Activated CD4-positive, alpha-beta T cell treated with anti-CD3 and anti-CD28 coated beads for 24 hours (primary cell): Measurements from ENCODE around the gene CETP.
"Not testable (repeated sequence)": the region's sequence is repeated elsewhere in the genome, so short reads cannot be mapped to it uniquely, and the experiment has no call there.

Source experiments
- DNase-seq, 2 donors: peaks; one replicate each; pipeline ENCODE4 v3.0.0-alpha.2; 2020; ENCODE audit warnings: low read depth in 2 of 2

CETP gene

DNA sequence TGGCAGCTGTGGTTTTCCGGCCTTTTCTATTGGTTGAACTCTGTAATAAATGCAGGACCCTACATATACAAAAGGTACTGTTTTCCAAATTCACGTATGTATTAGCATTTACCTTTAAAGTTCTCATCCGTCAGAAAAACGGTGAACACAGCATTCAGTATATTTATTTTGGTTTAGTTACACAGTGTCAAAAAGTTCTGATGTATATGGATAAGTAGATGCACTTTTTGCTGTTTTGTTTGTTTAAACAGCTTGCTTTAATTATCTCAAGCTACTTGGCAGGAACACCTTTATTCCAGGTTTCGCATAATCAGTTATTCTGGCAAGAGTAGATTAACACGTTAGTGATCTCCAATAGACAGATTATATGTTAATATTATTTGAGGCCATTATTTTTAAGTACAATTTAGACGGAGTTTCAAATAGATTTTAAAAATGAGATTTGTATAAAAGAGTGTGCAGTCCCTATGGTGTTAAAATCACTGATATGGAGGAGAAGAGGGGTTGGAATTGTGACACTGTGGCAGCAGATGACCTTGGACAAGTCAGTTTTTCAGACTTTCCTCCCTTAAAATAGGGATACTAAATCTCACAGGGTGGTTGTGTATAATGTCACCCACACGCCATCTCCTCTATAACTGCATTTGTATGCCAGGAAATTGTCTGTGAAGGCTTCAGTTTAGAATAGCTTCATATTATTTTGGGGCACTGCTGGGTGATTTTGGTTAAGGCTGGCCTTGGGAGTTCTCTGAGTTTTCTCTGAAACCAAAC lies 27.7 kb upstream of the CETP start:
- no peak for DNase-seq

DNA sequence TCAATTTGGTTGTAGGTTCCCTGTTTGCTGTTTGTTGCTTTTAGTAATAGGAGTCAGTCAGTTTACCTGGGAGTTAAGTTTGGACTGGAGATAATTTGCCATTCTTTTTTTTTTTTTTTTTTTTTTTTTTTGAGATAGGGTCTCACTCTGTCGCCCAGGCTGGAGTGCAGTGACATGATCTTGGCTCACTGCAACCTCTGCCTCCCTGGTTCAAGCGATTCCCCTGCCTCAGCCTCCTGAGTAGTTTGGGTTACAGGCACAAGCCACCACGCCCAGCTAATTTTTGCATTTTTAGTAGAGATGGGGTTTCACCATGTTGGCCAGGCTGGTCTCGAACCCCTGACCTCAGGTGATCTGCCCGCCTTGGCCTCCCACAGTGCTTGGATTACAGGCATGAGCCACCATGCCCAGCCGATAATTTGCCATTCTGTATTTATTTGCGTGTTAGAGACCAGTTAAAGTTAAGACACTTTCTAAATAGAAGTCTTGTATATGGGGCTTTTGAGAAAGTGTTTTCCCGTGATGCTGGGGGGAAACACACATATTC lies 27.1 kb upstream of the CETP start:
- not testable (repeated sequence) for DNase-seq

DNA sequence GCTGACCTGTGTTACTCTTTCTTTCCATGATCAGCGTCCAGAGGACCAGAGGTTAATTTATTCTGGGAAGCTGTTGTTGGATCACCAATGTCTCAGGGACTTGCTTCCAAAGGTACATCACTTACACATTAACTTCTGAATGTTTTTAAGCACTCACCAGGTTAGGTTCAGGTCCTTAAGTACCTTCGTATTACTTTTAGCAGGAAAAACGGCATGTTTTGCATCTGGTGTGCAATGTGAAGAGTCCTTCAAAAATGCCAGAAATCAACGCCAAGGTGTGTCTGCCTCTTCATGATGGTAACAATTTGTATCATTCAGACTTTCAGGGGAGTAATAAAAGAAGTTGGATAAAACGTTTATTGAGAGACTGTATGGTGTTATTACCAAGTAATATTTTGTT lies 26.5 kb upstream of the CETP start:
- no peak for DNase-seq

DNA sequence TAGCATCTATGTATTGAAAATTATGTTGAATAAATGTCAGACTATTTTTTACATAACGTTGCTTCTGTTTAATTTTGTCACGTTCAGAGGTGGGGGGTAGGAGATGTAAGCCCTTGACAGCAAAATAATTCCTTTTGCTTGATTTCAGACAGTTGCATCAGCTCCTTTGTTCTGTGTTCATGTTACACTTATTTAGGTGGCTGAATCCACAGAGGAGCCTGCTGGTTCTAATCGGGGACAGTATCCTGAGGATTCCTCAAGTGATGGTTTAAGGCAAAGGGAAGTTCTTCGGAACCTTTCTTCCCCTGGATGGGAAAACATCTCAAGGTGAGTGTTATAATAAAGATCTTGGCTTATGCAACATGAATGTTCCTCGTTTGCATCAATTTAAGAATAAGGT lies 25.3 kb upstream of the CETP start:
- no peak for DNase-seq

DNA sequence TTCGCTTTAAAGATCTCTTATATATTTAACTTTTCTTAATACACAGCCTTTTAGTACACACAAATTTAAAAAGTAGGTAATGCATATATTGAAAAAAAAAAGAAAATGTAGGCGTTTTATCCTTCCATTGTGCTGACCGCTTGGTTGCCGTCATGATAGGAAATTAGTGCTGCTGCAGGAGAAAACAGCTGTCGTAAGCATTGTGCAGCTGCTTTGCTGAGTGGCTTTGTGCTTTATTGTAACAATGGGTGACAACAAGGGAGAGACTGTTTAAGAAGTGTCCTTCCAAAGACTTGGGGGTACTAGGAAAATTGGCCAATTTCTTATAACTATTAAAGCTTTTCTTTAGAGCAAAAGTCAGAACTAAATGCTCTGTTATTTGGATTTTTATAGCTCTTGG lies 24.8 kb upstream of the CETP start:
- no peak for DNase-seq

DNA sequence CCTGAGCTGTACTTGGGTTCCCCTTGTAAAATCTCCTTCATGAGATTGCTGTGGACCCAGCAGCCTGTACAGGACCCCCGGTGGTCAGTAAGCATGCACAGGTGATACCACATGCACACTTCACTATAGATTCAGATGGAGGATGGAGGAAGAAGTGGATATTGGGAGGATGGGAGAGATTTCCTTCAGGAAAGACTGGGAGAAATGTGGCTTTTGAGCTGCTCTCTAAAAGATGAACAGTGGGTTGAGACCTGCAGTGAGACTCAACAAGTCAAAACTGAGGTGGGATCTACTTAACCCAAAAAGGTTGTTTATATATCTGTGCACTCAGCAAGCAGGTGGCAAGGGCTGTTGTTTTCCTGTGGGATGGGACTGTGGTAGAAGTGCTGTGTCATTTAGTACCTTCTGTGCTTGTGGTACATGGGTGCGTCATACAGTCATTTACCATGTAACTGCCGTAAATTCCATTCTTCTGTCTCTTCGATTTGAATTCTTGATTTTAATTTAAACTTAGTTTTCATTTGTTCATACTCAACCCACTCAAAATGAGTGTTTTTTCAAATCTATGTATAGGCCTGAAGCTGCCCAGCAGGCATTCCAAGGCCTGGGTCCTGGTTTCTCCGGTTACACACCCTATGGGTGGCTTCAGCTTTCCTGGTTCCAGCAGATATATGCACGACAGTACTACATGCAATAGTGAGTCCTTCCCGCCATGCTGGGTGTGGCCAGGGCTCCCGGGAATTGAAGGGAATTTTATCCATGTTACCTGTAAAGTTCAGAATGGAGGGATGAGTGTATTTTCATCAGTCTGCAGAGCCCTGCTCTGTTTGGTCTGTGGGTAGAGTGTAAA lies 22.9 kb upstream of the CETP start:
- no peak for DNase-seq

DNA sequence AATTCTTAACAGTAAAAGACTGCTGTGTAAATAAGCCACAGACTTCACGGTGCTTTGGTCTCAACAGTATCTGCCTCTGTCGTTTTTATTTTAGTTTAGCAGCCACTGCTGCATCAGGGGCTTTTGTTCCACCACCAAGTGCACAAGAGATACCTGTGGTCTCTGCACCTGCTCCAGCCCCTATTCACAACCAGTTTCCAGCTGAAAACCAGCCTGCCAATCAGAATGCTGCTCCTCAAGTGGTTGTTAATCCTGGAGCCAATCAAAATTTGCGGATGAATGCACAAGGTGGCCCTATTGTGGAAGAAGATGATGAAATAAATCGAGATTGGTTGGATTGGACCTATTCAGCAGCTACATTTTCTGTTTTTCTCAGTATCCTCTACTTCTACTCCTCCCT lies 21.9 kb upstream of the CETP start:
- DNase-seq, result no peak

DNA sequence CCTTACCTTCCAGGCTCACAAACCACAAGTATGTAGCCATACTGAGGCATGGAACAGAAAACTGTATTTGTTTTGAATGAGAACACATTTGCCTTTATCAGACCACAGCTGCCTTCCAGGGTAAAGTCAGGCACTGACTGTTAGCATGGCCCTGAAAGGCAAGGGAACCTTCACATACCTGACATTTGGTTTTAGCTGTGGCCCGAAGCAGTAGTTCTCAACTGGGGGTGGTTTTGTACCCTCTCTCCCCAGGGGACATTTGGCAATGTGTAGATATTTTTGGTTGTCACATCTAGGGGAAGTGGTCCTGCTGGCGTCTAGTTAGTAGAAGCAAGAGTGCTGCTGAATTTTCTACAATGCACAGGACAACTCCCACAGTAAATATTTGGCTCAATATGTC lies 20.7 kb upstream of the CETP start:
- no peak for DNase-seq

DNA sequence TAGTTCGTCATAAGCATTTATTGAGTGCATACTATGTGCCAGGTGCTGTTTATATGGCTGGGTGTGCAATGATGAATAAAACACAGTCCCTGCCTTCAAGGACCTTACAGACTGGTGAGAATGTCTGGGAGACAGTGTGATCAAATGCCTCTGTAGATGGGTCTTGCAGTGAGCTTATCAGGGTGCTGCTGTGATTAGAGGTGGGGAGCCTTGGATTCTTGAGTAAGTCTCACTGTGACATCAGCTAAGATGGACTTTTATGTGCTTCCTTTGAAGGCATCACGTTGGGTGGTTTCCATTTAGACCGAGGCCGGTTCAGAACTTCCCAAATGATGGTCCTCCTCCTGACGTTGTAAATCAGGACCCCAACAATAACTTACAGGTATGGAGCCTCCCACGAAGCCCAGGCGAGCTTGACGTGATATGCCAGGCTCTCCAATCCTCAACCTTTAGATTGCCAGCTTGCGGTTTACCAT lies 19.9 kb upstream of the CETP start:
- DNase-seq, result no peak

DNA sequence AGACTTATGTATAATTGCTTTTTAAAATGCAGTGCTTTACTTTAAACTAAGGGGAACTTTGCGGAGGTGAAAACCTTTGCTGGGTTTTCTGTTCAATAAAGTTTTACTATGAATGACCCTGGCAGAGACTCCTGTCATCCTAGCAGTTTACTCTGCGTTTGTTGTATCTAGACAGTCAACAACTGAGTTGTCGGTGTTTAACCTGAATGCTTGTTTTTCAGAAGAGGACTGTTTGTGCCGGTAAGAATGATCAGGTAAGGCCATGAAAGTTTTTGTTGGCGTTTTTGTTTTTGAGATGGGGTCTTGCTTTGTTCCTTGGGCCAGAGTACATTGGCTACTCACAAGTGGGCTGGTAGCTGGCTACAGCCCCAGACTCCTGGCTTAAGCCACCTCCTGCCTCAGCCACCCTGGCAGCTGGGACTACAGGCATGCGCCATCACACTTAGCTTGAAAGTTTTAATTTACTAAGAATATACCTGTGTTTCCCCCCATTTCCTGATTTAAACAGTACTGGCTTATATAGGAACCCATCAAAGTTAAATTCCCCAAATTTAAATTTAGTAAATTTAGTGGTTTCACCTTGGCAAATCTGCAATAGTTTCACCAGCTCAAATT lies 17.9 kb upstream of the CETP start:
- DNase-seq, result no peak

DNA sequence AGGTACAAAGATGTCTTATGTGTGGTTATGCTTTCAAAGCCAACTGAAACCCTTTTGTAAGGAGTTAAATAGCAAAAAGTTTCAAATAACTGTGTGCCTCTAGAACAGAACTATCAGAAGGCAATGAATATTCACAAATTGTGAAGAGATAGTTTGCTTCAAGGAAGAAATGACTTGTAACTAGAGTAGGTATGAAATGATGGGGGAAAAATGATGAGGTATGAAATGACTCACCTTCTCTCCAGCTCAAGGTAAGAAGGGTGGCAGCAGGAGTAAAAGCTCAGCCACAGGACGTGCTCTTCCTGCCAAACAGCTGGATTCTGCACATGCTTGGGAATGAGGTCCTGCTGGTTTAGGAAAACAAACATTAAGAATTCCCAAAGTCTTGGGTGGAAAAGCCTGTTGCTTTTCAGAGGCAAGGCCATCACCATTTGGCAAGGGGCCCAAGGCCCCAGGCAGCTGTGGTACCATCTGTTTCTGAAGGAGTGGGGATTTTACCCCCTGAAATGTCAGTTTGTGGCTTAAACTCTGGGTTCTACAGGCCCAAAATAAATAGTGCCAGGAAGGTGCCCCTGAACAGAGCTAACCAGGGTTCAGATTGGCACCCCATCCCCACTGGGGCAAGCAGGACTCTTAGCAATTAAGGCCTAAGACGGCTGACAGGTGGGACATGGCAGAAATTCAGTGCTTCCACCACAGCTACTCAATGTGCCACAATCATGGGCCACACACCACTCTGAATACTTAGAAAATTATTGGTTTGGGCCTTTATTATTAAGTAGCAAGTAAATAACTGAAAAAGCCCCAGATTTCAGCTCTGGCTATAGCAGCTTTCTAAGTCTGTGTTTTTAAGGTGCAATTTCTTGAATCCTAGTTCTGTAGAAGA lies 16.6 kb upstream of the CETP start:
- no peak for DNase-seq

DNA sequence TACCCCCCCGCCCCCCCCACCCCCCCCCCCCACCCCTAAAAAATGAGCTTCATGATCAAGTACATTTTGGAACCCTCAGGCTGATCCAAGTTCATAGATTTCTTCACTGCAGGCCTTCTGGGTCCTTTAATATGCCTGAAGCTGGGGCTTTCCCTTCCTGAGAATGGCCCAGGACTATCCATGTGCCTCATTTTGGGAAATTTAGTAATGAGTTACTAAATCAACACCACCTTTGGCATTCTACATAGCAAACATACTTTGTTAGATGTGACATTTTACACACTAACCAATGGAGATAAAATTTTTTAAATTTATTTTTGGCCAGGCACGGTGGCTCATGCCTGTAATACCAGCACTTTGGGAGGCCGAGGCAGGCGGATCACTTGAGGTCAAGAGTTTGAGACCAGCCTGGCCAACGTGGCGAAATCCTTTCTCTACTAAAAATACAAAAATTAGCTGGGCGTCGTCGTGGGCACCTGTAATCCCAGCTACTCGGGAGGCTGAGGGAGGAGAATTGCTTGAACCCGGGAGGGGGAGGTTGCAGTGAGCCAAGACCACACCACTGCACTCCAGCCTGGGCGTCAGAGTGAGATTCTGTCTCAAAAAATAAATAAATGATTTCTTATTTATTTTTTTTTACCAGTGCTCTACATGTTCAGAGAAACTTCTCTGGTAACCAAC lies 15.8 kb upstream of the CETP start:
- no peak for DNase-seq

DNA sequence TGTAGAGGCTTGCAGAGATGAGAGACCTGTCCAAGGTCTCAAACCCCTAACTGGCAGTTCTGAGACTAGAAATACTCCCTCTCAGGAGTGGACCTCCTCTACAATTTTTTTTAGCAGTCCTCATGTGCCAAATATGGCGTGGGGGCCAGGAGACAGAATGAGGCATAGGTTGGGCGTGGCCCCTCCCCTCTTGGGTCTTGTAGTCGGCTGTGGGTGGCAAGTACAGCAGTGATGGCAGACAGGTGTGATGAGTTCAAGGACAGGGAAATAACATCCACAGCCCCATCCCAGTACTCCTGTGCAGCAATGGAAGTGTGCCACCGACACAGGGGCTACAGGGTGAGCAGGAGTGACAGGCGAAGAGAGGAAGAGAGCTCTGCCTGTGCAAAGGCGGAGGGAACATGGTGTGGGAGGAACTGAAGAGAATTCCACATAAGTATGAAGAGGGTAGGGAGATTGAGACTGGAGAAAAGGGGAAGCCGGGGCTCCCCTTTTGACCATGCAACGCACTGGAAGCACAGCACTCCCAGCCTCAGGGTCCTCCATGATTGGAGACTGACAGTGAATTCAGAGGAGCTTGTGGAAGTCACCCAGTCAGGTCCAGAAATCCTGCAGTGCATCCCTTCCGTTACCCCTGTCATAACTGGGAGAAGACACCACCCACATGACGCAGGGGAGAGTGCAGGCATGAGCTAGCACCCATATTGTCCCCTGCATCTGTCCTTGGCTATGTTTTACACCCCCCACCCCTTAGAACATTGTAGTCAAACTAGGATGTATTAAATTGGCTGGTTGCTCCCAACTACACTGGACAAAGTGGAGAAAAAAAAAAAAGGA lies 14.8 kb upstream of the CETP start:
- no peak for DNase-seq

DNA sequence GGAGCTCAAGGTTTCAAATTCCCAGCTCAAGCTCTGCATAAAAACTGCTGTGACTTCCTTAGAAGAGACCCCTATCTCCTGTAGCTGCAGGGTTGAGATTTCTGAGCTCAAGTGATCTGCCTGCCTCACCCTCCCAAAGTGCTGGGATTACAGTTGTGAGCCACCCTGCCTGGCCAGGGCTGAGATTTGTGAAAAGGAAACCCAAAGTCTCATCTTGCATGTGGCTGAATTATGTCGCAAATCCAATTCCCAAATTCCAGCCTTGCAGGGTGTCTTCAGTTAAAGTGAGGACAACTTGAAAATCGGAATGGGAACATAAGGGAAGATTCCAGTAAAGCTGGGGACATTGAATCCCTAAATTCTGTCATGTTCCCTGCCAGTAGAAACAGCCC lies 14.2 kb upstream of the CETP start:
- DNase-seq, result no peak

DNA sequence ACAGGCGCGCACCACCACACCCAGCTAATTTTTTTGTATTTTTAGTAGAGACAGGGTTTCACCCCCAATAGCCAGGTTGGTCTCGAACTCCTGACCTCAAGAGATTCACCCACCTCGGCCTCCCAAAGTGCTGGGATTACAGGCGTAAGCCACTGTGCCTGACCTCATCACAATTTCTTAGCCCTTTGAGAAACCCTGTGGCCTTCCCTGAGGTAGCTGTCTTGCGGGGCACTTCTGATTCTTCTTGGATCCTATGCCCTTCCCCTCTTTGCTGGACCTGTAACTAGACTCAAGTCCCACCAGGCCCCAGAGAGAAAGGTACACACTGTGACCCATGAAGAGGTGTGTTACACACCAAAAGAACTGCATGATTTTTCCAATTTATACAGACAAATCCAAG lies 13.5 kb upstream of the CETP start:
- no peak for DNase-seq

DNA sequence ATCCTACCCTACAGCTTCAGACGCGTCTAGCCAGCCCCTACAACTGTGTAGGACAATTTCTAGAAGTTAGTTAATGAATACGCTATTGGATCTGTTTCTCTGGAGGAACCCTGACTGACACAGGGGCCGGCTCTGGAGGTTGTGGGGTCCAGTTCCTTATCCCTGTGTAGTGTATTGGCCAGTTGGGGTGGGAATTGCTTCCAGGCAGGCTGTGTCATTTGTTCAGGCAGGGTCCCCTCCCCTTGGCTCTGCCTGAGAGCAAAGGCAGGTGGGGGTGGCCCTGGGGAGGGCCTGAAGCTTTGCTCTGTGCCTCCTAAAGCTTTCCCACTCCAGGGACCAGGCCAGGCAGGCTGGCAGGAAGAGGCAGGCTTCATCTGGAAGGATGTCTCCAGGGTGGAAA lies 11.7 kb upstream of the CETP start:
- no peak for DNase-seq

DNA sequence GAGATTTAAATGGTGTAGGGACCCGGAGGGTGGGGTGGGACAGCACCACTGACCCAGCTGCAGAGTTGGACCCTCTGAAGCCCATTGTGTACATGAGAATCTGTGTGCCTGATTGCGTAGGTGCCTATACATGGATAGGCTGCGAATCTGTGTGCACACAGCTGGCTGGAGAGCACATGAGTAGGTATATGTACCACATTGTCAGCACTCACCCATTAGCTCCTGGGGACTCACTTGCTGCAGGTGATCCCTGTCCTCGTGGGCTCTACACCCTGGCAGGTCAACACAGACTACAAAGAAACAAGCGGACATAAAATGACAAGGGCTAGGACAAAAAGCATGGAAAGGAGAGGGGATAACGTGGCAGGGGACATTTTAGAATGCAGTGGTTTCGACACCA lies 11.3 kb upstream of the CETP start:
- no peak for DNase-seq

DNA sequence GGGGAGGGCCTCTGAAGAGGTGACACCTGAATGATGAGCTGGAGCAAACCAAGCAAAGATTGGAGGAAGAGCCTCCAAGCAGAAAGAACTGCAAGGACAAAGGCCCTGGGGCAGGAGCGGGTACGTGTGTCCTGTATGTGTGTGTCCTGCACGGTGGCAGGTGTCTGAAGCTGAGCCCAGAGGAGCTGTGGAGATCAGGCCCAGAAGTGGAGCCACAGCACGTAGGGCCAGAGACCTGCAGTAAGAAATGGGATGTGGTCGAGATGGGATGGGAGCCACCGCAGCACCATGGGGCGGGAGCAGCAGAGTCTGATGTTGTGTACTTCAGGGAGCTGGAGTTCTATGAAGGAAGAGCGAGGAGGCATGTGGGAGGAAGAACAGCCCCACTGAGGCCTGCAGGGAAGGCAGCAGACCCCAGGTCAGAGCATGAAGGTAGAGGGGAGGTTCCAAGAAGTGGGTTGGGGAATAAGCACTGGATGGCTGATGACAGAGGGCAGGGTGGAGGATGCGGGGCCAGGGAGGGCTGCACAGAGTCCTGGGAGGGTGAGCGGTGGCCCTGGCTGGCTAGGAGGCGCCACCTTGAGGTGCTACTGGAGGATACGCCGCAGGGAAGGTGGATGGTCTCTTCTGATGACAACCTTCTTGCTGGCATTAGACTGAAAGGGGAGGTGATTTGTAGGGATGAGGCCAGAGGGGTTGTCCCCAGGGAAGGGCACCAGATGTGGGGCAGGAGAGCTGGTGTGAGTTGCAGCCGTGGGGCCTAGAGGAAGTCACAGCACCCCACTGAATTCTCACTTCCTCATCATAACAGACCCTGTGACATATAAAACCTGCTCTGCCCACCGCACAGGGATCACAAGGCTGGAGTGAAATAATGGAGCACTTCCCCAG lies 10.6 kb upstream of the CETP start:
- peak in 1 of 2 donors; percentile 52 for DNase-seq

DNA sequence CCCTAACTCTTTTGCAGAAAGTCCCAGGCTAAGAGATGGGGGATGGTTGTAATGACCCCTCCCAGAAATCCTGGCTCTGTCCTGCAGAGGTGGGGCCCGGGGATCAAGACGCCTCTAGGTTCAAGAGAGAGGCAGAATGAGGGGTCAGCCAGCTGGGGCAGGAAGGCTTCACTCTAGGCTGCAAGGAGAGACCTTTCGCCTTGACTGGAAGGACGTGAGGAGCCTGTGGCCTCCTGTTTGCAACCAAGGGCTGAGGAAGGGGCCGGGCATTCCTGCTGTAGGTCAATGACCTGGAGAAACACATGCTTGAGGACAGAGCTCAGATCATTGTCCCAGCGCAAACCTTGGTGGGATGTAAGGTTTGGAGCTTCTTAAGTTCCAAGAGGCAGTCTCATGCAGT lies 8.7 kb upstream of the CETP start:
- no peak for DNase-seq
